GM18861 (cell line): ENCODE measurements around the gene HSPG2.
"Not testable (repeated sequence)": the region's sequence is repeated elsewhere in the genome, so short reads cannot be mapped to it uniquely, and the experiment has no call there.

ENCODE experiments used
- ATAC-seq: cut with Tn5 transposase; IDR thresholded peaks from one replicate; pipeline ENCODE4 v1.9.1; 2021; ENCODE audit not compliant: unreplicated experiment

HSPG2 gene

DNA sequence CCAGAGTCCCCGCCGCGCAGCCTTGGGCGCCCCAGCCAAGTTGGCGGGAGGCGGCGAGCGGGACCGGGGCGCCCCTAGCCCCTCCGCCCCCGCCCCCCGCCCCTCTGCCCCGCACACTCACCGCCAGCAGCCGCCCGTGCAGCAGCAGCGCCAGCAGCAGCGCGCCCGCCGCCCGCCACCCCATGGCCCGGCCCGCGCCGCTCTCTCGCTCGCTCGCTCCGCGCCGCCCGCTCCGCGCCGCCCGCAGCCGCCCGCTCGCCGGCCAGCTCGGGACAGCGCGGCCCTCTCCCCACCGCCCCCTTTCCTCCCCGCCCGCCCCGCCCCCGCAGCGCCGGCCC, at the start of gene HSPG2:
Gene HSPG2, minus strand, starts transcription at position 277 of the 338 bp plus-strand sequence. Its CDS starts 93 bp downstream, at position 184.
- no peak for ATAC-seq

- not testable (repeated sequence) for ATAC-seq
Observed at GRCh38 chr1:21986386-21986785, 49.3 kb upstream of the HSPG2 start.

- ATAC-seq = not testable (repeated sequence)
Observed at GRCh38 chr1:21985893-21986292, 48.8 kb upstream of the HSPG2 start.

GRCh38 chr1:21983539-21983938, 46.4 kb upstream of the HSPG2 start:
- not testable (repeated sequence) for ATAC-seq

DNA sequence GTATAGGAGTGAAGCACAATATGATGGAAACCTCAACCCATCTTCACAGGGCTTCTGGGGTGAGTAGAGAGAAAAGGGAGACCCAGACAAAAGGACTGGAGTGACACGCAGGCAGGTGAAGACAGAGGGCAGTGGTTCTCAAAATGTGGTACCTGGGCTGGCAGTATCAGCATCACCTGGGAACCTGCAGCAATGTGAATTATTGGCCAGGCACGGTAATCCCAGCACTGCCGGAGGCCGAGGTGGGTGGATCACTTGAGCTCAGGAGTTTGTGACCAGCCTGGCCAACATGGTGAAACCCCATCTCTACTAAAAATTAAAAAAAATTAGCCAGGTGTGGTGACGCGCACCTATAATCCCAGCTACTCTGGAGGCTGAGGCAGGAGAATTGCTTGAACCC, 45.0 kb upstream of the HSPG2 start:
- ATAC-seq = not testable (repeated sequence)

DNA sequence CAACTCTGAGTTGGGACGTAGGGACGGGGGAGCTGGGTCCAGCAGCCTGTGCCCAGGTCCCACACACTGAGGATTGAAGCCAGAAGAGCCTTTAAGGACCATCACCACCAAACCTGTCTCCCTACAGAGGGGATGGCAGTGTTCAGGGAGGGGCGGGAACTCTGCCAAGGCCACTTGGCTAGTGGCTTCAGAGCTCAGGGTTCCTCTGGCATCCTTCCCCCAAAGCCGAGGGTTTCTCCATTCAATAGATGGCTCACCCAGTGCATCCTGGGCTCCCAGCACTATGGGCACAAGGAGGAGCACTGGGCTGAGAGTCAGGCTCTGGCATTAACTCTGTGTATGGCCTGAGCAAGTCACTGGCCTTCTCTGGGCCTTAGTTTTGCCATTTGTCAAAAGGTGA, 44.1 kb upstream of the HSPG2 start:
- ATAC-seq = not testable (repeated sequence)

DNA sequence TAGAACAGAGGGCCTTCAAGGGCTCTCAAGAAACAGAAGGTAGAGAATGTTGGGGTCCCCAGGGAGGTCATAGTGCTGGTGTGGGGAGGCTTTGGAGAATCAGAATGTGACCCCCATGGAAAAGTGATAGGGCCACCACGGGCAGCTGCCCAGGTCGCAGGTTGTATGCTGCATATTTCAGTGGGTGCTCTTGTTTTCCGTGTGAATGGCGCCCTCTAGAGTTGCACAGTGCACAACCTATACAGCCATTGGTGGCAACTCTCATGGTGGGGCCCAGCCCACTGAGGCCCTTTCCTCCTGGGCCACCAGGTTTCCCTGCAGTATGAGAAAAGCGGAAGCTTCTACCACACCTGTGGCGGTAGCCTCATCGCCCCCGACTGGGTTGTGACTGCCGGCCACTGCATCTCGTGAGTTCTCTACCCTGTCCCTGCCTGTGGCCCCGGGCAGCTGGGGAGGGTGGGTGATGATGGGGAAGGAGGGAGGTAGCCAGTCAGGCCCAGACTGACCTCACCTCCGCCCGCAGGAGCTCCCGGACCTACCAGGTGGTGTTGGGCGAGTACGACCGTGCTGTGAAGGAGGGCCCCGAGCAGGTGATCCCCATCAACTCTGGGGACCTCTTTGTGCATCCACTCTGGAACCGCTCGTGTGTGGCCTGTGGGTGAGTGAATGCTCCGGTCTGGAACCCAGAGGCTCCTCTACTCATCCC, 43.6 kb upstream of the HSPG2 start:
- not testable (repeated sequence) for ATAC-seq

GRCh38 chr1:21978209-21978608, 41.1 kb upstream of the HSPG2 start:
- ATAC-seq = not testable (repeated sequence)

- ATAC-seq = not testable (repeated sequence)
Observed at GRCh38 chr1:21976703-21977239, 39.7 kb upstream of the HSPG2 start, which contains the start of gene CELA3B. CELA3B (plus strand) TSS chr1:21977022; CDS start chr1:21977040, 18 bp downstream.

- not testable (repeated sequence) for ATAC-seq
Observed at GRCh38 chr1:21975296-21975695, 38.2 kb upstream of the HSPG2 start.

- not testable (repeated sequence) for ATAC-seq
Observed at GRCh38 chr1:21974699-21975098, 37.6 kb upstream of the HSPG2 start.

DNA sequence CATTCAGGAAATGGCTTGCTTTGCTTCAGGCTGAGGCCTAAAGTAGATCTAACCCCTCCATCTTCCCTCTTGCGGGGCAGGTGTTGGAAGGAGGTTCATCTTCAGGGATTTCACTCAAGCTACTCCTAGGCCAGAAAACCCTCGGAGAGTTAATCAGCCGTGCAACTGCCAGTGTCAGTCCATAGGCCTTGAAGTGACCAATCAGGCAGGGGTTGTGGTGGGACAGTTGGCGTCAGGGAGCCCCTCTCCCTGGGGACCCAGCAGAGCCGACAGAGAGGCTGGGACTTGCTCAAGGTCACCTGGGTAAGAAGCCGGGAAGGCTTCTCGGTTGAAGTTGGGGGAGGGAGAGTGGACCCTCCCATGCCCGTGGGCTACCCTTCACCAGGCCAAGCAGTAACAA, 36.8 kb upstream of the HSPG2 start:
- ATAC-seq = not testable (repeated sequence)

DNA sequence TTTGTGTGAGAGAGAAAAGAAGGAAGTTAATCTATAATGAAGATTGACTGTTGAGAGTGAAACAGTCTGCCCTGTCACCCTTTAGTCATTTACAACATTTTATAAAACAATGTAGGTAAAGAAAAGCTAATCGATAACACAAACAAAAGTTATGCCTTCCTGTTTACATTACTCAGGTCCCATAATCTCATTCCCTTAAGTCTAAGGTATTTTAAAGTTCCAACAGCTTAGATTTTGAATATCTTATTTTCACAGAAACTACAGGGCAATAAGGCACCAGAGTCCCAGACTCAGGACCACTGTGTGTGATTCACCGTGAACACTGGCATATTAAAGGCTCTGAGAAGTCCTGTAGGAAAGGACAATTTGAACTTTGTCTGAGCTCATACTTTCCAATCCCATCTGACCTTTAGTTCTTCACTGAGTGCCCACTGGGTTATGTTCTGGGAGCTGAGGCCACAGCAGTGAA, 35.9 kb upstream of the HSPG2 start:
- not testable (repeated sequence) for ATAC-seq

DNA sequence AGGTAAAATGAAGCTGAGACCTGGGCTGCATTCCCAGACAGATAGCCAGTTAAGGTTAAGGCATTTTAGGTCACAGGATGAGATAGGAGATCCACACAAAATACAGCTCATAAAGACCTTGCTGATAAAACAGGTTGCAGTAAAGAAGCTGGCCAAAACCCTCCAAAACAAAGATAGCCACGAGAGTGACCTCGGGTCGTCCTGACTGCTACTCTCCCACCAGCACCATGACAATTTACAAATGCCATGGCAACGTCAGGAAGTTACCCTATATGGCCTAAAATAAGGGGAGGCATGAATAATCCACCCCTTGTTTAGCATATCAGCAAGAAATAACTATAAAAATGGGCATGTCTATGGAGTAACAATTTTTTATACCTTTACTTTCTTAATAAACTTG, 33.4 kb upstream of the HSPG2 start:
- ATAC-seq = not testable (repeated sequence)

DNA sequence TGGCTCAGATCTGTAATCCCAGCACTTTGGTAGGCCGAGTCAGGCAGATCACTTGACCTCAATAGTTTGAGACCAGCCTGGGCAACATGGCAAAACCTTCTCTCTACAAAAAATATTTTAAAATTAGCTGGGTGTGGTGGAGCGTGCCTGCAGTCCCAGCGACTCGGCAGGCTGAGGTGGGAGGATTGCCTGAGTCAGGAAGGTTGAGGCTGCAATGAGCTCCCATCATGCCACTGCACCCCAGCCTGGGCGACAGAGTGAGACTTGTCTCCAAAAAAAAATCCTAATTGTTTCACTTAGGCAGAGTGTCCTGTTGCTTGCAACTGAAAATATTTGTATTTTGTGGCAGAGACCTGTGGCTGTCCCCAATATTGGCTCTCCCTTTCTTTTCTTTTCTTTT, 32.0 kb upstream of the HSPG2 start:
- ATAC-seq = not testable (repeated sequence)

DNA sequence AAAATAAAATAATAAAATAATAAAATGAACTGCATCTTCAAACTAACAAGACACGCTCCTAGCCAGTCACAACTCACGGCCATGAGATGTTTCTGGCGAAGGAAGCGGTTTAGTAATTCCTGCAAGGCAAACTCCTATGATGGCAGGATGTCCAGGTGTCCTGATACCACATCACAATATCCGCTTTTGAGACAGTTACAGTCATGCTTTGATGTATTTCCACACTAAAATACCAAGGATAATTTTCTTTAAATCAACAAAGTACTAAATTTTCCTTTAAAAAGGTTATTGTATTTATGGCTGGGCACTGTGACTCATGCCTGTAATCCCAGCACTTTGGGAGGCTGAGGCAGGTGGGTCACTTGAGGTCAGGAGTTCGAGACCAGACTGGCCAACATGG, 30.1 kb upstream of the HSPG2 start:
- ATAC-seq = not testable (repeated sequence)

DNA sequence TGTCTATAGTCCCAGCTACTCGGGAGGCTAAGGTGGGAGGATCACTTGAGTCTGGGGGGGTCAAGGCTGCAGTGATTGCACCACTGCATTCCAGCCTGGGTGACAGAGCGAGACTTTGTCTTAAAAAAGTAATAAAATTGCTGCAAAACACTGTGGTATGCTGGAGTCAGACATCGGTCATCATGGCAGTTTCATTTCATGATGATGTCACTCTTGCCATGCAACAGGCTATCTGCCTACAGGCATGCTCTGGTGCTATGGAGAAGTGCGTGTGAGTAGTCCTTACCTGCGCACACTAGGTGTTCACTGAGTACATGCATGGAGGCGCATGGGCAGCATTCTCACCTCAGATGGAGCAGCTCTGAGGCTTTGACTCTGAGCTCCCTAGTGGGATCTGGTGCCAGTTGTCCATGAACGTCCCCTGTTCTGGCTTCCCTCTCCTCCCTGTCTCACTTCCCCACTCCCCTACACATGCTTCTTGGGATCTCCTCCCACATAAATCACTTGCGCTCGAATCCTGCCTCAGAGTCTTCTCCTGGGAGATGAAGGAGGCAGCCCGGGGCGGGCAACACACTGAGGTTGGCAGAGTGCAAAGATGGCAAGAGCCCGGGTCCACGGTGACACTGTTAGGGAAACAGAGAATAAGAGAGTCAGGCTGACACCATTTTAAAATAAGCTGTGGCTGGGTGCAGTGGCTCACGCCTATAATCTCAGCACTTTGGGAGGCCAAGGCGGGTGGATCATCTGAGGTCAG, 29.3 kb upstream of the HSPG2 start:
- ATAC-seq = no peak

GRCh38 chr1:21963477-21964217, 26.5 kb upstream of the HSPG2 start:
- ATAC-seq = no peak

GRCh38 chr1:21961799-21962198, 24.7 kb upstream of the HSPG2 start:
- ATAC-seq = no peak

DNA sequence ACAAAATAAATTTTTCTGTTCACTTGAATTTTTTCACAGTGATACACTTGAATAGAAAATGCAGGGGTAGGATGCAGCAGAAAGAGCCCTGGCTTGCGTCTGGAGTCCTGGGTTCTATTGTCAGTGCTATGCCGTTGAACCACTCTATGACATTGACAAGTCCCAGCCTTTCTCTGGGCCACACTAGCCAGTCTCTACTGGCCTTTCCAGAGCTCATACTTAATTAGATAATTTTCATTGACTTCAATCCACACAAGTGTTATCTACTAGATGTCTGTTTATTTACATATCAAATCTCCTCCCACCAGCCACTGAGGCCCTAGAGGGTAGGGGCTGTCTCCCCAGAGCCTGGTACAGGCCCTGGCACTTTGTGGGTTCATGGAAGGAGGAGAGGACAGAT, 24.2 kb upstream of the HSPG2 start:
- ATAC-seq = no peak
